ENCODE results near the gene PRKN.
A peak's percentile ranks its signal among the peaks of the same experiment; 100 is the strongest.

Gene PRKN

GRCh38 chr6:162727322-162728182 is at the start of gene PRKN, which contains the start of gene PACRG:
Gene PRKN (minus strand): TSS chr6:162727766.
Gene PACRG (plus strand): TSS chr6:162727974.
- peak; percentile 75 for DNase-seq (ENCODE audit: low read depth)
- H3K4me3 ChIP-seq (ENCODE audit: low read depth, low read length): peak within 1 kb of the TSS; percentile 83
- no peak for TF ChIP-seq CTCF (IDR thresholded peaks at IDR 0.05; ENCODE audit: low read depth, low read length, missing control alignments)

- no peak for TF ChIP-seq CTCF (IDR thresholded peaks at IDR 0.05; ENCODE audit: low read depth, low read length, missing control alignments)
- DNase-seq (ENCODE audit: low read depth): no peak
Observed at GRCh38 chr6:162777091-162777490, 49.5 kb upstream of the PRKN start.

GRCh38 chr6:162773996-162774395 is 46.4 kb upstream of the PRKN start:
- DNase-seq (ENCODE audit: low read depth): no peak
- no peak overlapping the region for H3K4me3 ChIP-seq (ENCODE audit: low read depth, low read length)
- no peak for TF ChIP-seq CTCF (IDR thresholded peaks at IDR 0.05; ENCODE audit: low read depth, low read length, missing control alignments)

More at GRCh38 chr6:162777091-162777490, 49.5 kb upstream of the PRKN start:
- no peak overlapping the region for H3K4me3 ChIP-seq (ENCODE audit: low read depth, low read length)

GRCh38 chr6:162772466-162772865 is 44.9 kb upstream of the PRKN start:
- no peak overlapping the region for H3K4me3 ChIP-seq (ENCODE audit: low read depth, low read length)
- DNase-seq (ENCODE audit: low read depth): no peak
- no peak for TF ChIP-seq CTCF (IDR thresholded peaks at IDR 0.05; ENCODE audit: low read depth, low read length, missing control alignments)

- H3K4me3 ChIP-seq (ENCODE audit: low read depth, low read length): no peak overlapping the region
- TF ChIP-seq CTCF (IDR thresholded peaks at IDR 0.05; ENCODE audit: low read depth, low read length, missing control alignments): no peak
- DNase-seq (ENCODE audit: low read depth): no peak
Observed at GRCh38 chr6:162770955-162771354, 43.4 kb upstream of the PRKN start.

GRCh38 chr6:162770136-162770535 is 42.6 kb upstream of the PRKN start:
- no peak for DNase-seq (ENCODE audit: low read depth)
- H3K4me3 ChIP-seq (ENCODE audit: low read depth, low read length): no peak overlapping the region
- TF ChIP-seq CTCF (IDR thresholded peaks at IDR 0.05; ENCODE audit: low read depth, low read length, missing control alignments): no peak

- no peak for DNase-seq (ENCODE audit: low read depth)
- no peak overlapping the region for H3K4me3 ChIP-seq (ENCODE audit: low read depth, low read length)
- no peak for TF ChIP-seq CTCF (IDR thresholded peaks at IDR 0.05; ENCODE audit: low read depth, low read length, missing control alignments)
Observed at GRCh38 chr6:162753775-162754174, 26.2 kb upstream of the PRKN start.

Measured in GM12864 (cell line).